GM18517 (cell line): Measurements from ENCODE around the gene LTO1.
A peak's percentile ranks its signal among the peaks of the same experiment; 100 is the strongest.

Experiments
- ATAC-seq: cut with Tn5 transposase; IDR thresholded peaks from one replicate; pipeline ENCODE4 v1.9.1; 2021; ENCODE audit warnings: mild to moderate bottlenecking, moderate library complexity; ENCODE audit not compliant: unreplicated experiment

LTO1 gene, protein sequence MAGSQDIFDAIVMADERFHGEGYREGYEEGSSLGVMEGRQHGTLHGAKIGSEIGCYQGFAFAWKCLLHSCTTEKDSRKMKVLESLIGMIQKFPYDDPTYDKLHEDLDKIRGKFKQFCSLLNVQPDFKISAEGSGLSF

DNA sequence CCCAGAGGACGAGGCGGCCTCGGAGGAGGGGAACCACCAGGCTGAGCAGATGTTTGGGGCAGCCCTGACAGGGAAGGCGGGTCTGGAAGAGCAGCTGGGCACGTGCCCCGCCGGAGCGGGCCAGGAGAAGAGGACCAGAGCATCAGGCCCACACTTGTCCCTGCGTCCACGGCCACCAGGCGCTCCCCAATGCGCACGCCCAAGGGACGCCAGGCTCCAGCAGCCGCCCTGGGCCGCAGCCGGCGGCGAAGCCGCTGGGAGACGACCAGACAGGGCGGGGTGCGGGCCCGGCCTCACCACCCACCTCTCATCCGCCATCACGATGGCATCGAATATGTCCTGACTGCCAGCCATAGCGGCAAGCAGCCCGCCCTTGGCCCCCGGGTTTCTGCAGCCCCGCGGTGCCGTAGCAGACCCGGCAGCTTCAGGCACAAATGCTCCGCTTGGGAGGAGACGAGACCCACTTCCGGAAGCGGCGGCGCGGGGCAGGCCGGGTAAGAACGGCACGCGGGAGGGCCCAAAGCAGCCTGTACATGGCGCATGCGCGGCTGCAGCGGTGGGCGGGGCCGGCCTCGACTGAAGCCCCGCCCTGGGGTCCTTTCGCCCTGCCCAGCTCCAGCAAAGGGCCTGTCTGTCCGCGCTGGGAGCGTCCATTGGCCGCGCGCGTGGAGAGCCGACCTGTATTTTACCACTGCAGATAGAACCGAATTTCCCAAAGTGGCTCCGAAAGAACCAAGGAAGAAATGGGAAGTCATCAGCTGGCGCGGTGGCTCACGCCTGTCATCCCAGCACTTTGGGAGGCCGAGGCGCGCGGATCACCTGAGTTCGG is at the start of gene LTO1:
Gene LTO1, minus strand, starts transcription at position 468 of the 829 bp plus-strand sequence. Its CDS starts 114 bp downstream, at position 354.
- peak; percentile 79 for ATAC-seq

DNA sequence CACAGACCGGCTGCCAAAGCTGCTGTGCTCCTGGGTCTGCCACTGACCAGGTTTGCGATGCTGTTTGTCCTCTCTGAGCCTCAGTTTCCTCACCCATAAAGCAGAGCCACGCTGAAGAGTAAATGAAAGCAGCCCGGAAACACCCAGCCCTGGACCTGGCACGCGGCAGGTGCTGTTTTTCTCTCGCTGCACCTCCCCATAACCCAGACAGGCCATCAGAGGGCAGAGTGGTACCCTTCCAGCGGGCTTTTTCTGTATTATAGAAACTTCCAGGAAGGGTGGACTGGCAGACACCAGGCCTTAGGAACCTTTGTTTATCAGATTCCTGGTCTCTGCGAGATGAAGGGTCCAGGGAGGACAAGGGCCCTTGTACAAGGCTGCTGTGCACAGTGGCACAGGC is 46.6 kb upstream of the LTO1 start:
- ATAC-seq = no peak

DNA sequence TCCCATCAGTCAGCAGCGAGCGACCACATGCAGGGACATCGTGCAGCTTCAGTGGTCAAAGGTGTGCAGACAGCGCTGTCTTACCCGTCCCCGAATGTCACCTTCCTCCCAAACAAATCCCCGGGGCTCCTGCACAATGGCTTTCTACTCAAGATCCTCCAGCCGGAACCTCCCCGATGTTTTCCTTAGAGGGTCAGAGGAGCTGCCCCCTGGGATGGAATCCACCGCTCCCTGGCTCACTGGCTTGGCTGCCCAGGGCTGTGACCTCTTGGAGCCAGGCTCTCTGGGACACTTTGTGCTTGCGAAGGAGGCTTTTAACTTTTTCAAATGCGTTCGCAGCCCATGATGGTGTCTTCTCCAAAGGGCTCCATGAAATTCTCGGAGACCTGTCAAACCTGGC is 46.0 kb upstream of the LTO1 start:
- ATAC-seq = no peak

DNA sequence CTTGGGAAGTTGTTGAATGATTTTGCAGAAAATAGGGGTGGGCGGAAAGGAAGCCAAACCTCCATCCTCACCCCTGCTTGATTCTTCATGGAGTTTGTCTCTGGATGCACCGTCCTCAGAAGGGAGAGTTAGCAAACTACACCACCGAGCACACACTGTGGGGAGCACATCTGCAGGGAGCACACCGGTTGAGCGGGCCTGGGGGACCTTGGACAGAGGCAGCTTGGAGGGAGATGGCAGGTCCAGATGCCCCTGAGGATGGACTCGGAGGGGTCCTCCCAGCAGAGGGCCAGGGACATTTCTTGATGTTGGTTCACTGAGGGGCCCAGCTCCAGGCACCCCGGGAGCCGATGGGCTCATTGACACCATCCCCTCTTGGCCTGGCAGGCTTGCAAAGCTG is 43.8 kb upstream of the LTO1 start:
- no peak for ATAC-seq

DNA sequence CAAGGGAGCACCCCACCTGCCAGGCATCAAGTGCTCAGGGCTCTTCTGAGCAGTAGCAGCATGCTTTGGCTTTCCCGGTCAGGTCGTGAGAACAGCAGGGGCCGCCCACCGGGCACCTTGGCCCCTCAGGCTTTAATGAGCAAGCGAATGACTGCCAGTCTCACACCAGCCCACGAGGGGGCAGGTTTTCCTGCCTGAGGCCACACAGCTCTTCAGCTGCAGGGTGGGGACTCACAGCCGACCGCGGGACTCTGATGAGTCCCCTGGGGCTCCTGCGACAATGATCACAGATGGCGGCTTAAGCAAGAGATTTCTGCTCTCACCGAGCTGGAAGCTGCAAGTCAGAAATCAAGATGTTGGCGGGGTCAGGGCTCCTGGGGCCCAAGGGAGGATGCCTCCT is 43.0 kb upstream of the LTO1 start:
- no peak for ATAC-seq

DNA sequence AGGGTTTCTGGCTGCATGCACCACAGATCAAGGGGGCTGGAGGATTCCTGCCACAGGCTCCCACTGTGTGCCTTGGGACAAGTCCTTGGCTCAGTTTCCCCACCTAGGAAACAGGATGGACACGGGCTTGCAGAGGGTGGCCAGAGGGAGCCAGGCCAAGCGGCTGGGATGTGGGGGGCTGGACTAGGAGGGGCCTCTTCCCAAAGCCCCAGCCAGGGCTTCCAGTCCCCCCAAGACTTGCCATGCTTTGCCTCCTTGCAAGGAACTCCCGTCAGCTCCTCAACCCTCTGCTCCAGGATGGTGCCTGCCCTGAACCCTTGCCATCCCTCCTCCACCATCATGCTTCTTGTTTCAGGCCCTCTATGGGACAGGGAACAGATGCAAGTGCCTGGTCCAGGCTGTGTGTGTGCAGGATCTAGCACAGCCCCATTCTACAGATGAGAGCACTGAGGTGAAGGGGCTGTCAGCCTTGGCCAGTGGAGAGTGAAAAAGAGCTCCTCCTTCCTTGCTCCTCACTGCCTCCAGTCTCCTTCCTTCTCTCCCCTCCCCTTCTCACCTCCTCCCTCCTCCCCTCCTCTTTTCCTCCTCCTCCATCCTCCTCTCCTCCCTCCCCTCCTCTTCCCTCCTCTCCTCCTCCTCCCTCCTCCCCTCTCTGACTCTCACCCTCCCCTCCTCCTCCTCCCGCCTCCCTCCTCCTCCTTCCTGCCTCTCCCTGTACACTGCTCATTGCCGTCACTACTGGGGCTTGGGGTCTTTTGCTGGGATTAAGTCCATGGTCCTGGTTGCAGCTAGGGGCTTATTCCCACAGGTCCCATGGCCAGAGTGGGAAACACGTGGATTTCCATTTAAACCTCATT is 42.0 kb upstream of the LTO1 start:
- no peak for ATAC-seq

DNA sequence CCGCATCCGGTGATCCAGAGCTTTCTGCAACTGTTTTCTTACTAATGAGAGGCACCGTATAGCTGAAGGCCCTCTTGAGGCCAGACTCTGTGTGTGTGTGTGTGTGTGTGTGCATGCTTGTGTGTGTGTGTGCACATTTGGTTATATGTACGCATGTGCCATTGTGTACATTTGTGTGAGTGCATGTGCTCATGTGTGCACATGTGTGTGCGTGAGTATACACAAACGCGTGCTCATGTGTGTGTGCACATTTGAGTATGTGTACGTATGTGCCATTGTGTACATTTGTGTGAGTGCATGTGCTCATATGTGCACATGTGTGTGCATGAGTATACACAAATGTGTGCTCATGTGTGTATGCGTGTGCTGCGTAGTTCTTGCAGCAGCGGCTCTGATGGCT is 40.9 kb upstream of the LTO1 start:
- no peak for ATAC-seq

DNA sequence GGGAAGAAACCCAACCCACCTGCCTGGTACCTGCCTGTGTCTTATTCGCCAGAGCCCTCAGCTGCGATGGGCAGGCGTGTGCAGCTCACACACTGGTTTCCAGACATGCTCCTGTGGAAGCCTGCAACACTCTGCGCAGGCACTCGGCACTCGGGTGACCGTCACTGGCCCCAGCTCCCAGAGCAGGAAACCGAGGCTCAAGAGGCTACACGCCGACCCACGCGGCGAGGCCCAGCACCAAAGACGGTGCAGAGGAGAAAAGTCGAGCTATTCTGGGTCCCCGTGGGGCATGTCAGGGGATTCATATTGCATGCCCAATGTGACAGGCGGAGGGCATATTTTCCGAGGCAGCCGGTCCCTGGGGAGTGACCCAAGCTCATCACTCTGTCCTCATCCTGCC is 40.3 kb upstream of the LTO1 start:
- no peak for ATAC-seq

DNA sequence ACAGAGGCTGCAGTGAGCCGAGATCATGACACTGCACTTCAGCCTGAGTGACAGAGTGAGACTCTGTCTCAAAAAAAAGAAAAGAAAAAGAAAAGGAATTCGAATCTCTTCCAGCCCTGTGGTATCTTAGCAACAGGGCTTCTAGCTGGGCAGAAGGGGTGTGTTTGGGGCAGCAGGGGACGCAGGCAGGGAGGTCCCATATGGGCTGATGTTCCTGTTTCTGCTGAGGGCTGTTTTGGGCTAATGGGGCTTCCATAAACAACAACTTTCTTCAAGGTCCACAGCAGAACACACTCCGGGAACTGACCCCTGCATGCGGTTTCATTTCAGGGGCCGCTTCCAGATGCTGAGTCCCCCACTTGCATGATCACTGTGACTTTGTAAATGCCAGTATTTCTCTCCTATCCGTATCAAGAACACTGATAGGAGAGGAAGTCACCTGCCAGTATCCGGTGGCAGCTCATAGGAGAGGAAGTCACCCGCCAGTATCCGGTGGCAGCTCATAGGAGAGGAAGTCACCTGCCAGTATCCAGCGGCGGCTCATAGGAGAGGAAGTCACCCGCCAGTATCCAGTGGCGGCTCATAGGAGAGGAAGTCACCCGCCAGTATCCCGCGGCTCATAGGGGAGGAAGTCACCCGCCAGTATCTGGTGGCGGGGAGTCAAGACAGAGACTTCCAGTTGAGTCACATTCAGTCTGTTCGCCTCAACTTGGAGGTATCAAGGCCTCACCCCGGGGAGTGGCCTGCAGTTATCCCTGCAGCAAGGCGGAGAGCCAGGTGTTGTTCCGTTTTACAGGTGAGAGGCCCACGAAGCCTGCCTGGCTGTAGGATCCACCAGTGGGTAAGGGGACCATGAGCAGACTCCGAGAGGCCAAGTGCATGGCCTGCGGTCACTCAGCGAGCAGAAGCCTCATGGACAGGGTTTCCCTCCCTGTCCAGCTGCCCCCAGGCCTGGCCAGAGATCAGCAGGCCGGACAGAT is 37.0 kb upstream of the LTO1 start:
- no peak for ATAC-seq

DNA sequence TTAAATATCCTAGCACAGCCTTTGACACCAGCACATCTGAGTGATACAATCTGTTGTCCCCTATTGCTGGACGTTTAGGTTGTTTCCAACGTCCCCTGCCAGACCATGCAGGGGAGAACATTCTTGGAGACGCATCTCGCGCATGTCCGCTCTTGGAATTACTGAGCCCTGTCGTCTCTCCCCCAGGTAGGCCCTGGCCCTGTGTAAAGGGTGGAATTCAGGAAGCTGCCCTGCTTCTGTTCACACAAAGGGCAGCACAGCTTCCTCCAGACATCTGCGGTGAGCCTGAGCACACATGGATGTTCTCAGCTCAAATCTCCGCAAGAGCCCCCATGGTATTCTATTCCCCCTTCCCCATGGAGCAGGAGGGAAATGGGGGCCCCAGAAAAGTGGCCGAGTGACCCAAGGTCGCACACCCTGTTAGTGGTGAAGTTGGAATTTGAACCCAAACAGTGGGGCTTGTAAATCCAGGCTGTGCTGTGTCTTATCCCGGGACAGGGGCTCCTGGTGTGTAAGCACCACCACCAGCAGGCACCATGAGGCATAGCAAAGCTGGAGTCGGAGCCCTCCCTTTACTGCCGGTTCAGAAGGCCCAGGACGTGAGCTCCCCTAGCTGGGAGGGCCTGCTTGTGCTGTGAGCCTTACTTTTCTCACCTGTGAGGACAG is 33.7 kb upstream of the LTO1 start:
- ATAC-seq = no peak

DNA sequence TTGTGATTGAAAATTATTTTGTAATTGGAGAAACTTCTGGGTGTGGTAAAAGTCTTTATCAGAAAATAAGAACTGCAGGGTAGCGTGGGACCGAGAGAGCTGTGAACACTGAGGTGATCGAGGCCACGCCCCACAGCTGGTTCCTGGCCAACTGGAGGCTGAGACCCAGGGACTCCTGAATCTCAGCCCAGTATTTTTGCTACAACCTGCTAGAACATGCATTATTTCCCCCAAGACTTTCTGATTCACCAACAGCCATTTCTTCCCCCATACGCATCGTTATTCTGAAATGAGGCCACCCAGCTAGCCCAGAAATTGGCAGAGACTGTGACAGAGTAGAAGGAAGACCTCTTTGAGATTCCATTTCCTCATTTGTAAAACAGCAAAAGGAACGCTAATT is 32.0 kb upstream of the LTO1 start:
- no peak for ATAC-seq

DNA sequence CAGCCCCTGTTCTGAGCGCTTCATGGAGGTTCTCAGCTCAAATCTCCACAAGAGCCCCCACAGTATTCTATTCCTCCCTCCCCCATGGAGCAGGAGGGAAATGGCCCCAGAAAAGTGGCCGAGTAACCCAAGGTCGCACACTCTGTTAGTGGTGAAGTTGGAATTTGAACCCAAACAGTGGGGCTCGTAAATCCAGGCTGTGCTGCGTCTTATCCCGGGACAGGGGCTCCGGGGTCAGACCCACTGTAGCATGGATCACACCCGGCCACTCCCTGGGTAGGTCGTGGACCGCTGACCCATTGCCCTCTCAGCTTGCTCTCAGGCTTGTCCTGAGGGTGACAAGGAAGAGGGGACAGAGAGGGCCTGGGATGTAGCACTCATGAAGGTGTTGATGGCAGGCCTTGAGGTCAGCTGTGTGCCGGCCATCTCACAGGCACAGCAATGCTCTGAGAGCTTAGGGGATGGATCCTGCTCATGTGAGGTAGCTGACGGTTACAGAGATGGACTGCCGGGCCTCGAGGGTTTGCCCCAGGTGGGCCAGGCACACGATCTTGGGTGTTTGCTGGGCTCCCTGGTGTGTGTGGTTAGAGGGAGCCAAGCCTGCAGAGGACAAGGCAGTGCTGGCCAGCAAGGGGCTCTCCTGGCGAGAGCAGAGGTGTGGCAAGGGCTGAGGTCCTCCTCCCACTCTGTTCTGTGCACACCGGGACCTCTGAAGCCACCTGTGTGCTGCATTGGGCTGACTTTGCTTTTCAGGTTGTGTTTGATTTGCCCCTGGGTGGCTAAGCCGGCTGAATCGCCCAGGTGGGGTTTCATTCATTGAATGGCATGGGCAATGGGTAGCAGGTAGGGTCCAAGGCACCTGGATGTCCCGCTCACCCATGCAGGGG is 31.0 kb upstream of the LTO1 start:
- no peak for ATAC-seq

DNA sequence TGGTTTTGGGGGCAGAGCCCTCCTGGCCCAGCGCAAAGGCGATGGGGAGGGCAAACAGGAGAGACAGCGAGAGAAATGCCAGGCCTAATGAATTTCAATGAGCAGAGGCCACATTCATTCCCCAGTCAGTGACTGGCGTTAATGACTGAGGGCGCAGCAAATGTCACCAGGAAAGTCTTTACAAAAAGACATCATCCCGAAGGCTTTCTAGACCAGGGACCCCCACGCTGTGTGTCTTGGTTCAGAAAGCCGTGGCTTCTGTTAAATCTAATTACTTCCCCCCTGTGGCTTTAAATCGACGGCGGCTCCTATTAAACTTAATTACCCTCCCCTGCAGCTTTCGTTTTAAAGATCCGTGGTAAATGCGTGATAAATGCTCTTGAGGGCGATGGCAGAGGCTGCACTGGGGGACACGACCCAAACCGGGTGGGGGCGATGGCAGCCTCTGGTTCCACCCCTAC is 30.2 kb upstream of the LTO1 start:
- no peak for ATAC-seq

DNA sequence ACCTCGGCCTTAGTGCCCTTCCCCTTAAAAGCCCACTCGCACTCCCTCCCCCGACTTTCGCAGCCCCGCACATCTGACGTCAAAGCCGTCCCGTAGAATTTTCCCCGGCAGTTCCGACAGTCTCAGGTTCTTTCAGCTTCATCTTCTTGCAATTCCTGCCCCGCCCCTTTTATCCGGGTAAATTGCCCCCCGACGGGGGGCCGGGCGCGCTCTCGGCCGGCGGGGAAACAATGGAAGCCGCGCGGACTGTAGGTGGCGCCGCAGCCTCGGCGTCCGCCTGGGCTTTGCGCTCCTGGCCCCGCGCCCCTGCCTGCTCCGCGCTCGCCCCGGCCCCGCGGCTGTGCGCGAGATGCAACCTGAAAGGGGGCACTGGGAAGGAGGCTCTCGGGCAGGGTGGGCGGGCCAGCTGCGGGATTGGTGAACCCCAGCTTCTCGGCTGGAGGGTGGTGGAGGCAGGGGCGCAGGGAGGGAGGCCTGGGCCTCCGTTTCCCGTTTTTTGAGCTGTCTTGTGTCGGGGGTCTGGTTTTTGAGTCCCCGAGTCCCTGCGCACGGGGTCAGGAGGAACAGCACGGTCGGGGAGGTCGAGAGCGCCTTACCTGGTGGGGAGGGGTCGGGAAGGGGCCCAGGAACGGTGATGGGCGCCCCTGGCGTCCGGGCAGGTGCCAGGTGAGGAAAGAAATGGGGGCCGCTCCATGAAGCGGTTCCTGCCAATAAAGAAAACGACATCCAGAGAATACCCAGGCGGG is 29.5 kb upstream of the LTO1 start:
- ATAC-seq = no peak

DNA sequence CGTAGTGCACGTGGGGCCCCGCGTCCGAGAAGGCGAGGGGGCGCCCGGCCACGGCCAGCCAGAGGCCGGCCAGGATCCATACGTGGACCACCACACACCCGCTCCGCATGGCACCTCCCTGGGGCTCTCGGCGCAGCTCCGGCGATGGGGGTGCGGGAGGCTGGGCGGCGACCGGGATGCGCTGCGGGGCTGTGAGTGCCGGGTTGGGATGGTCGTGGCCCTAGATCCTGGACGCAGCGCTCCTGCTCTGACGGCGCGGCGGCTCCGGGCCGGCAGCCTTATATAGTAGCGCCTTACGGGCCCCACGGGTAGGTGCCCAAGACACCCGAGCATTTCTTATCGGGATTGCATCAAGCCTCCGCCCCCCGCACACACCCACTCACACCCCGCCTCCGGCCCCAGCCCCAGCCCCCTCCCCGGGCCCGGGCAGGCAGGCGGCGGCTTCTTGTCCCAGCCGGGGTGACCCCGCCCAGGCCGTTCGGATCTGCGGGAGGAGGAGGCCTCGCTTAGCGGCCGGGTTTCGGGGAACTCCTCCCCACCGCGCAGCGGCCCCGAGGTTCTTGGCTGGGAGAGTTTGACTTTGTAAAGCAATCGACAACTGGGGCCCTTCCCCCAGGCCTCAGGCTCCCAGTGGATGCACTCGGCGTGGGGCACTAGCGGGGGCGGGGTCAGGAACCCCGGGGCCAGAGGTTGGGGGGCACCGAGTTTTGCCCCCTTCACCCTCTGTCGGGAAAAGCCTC is 28.8 kb upstream of the LTO1 start, which contains the start of gene FGF19:
Gene FGF19, minus strand, starts transcription at position 255 of the 740 bp plus-strand sequence. Its CDS starts 146 bp downstream, at position 109.
- ATAC-seq = no peak

DNA sequence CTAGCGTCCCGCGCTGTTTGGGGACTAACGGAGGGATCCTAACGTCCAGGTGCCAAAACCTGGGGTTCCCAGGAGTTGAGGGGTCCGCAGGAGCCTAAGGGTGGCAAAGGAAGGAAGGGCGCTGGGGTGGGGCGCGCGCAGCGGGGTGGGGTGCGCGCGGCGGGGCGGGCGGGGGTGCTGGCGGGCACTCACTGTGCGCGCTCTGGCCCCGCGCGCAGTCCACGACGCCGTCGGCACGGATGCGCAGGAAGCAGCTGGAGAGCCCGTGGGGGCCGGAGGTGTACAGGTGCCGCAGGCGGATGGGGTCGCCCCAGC is 28.3 kb upstream of the LTO1 start:
- ATAC-seq = no peak

DNA sequence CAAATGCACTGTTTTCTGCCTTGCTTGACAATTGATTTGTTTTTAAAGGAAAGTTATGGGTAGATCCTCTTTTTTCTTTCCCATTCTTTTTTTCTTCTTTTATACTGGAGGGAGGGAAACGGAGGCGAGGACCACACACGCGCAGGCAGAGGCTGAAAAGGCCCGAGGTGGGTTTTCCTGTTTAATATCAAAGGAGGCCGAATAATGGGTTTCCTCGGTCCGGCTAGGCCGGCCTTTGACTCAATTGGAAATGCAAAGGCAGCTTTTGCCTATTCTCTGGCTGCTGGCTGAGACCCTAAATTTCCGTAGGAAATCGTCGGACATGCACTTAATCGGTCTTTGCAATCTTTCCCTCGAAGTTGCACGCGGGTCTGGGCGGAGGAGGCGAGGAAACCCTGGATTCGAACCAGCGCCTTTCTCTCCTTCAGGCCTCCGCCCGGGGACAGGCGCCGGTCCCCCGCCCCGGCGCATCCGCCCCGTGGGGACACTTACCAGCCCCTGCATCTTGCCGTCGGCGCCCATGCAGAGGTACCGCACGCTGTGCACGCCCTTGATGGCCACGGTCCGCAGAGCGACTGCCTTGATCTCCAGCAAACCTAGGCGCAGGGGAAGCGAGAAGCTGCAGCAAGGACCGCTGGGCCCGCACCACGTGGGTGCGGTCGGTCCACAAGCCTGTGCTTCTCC is 27.8 kb upstream of the LTO1 start:
- no peak for ATAC-seq
